ENCODE data around the gene CCDC40. TPM values are rescaled to one million over a fixed set of nuclear protein-coding genes. Genes with fewer than 3 reads are reported as not detected.

CCDC40 gene
- total and polyA plus RNA-seq, 2 of the 13 experiments (the other 11 are each of a cell fraction or from before 2014, with no cell fraction given): 4.1 to 5.5 TPM

- TF ChIP-seq AKNA (CRISPR knock-in tag; IDR thresholded peaks at IDR 0.05; ENCODE audit: borderline replicate concordance): no peak
- TF ChIP-seq, protein P1, sequence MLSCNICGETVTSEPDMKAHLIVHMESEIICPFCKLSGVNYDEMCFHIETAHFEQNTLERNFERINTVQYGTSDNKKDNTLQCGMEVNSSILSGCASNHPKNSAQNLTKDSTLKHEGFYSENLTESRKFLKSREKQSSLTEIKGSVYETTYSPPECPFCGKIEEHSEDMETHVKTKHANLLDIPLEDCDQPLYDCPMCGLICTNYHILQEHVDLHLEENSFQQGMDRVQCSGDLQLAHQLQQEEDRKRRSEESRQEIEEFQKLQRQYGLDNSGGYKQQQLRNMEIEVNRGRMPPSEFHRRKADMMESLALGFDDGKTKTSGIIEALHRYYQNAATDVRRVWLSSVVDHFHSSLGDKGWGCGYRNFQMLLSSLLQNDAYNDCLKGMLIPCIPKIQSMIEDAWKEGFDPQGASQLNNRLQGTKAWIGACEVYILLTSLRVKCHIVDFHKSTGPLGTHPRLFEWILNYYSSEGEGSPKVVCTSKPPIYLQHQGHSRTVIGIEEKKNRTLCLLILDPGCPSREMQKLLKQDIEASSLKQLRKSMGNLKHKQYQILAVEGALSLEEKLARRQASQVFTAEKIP (CRISPR knock-in tag; IDR thresholded peaks at IDR 0.05; ENCODE audit: borderline replicate concordance): no peak
- TF ChIP-seq NR2F6 (IDR thresholded peaks at IDR 0.05): peak; percentile 75
- TF ChIP-seq NR2F6 (CRISPR knock-in tag; IDR thresholded peaks at IDR 0.05): peak; percentile 68
- no peak for TF ChIP-seq DPF2 (CRISPR knock-in tag; IDR thresholded peaks at IDR 0.05; ENCODE audit: borderline replicate concordance, low read depth)
- TF ChIP-seq CREM (IDR thresholded peaks at IDR 0.05): peak; percentile 40; the same call in 1 of the 2 replicates
- TF ChIP-seq CREM (CRISPR knock-in tag; IDR thresholded peaks at IDR 0.05): no peak
- peak; percentile 73 for TF ChIP-seq ZMYM4 (CRISPR knock-in tag; IDR thresholded peaks at IDR 0.05)
- peak; percentile 69 for TF ChIP-seq ZNF772 (CRISPR knock-in tag; IDR thresholded peaks at IDR 0.05)
- TF ChIP-seq ZNF891 (CRISPR knock-in tag; IDR thresholded peaks at IDR 0.05): peak; percentile 95
- no peak for TF ChIP-seq RERE (CRISPR knock-in tag; IDR thresholded peaks at IDR 0.05; ENCODE audit: low read depth)
- no peak for TF ChIP-seq SUZ12 (IDR thresholded peaks at IDR 0.05; ENCODE audit: low read depth, low read length)
- TF ChIP-seq, protein P2, sequence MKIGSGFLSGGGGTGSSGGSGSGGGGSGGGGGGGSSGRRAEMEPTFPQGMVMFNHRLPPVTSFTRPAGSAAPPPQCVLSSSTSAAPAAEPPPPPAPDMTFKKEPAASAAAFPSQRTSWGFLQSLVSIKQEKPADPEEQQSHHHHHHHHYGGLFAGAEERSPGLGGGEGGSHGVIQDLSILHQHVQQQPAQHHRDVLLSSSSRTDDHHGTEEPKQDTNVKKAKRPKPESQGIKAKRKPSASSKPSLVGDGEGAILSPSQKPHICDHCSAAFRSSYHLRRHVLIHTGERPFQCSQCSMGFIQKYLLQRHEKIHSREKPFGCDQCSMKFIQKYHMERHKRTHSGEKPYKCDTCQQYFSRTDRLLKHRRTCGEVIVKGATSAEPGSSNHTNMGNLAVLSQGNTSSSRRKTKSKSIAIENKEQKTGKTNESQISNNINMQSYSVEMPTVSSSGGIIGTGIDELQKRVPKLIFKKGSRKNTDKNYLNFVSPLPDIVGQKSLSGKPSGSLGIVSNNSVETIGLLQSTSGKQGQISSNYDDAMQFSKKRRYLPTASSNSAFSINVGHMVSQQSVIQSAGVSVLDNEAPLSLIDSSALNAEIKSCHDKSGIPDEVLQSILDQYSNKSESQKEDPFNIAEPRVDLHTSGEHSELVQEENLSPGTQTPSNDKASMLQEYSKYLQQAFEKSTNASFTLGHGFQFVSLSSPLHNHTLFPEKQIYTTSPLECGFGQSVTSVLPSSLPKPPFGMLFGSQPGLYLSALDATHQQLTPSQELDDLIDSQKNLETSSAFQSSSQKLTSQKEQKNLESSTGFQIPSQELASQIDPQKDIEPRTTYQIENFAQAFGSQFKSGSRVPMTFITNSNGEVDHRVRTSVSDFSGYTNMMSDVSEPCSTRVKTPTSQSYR (CRISPR knock-in tag; IDR thresholded peaks at IDR 0.05; ENCODE audit: borderline replicate concordance): peak; percentile 37; the same call in 1 of the 2 replicates
- TF ChIP-seq ZNF75D (CRISPR knock-in tag; IDR thresholded peaks at IDR 0.05; ENCODE audit: borderline replicate concordance): no peak
- no peak for TF ChIP-seq SRY (CRISPR knock-in tag; IDR thresholded peaks at IDR 0.05)
These were observed 44.4 kb upstream of the CCDC40 start (continued) for GRCh38 chr17:79991924-79992648.
